HCT116 (cell line): ENCODE results near the gene CFAP97D2. TPM values are rescaled to one million over a fixed set of nuclear protein-coding genes. Genes with fewer than 3 reads are reported as not detected.
"Not testable (repeated sequence)": the region's sequence is repeated elsewhere in the genome, so short reads cannot be mapped to it uniquely, and the experiment has no call there.

Experiments
- ATAC-seq: fragments of 200-7000 bp; cut with Tn5 transposase; 2 replicates; pipeline ENCODE4 v1.9.1; 2020; ENCODE audit warnings: mild to moderate bottlenecking, moderate library complexity
- BruUV-seq: library from RNA; stranded (reverse); fragments of 400-500 nt; replicated peaks from 2 replicates; lab custom pipeline; 2021; lab: Mats Ljungman, UMichigan
- CTCF ChIA-PET: fragments of 300-600 bp; sonication (Branson Sonifier 250); formaldehyde crosslinking; loops from one replicate; lab custom pipeline; 2021; ENCODE audit warnings: antibody characterized with exemption; lab: Charles Lee
- POLR2A ChIA-PET: fragments of 300-600, 350-600 bp; sonication (Branson Sonifier 250); formaldehyde crosslinking; loops from one replicate; lab custom pipeline; 2021; ENCODE audit warnings: antibody characterized with exemption; lab: Charles Lee
- RAD21 ChIA-PET, 2 experiments: fragments of 300-600 bp; sonication (Branson Sonifier 250); formaldehyde crosslinking; loops; one replicate each; lab custom pipeline; 2023; ENCODE audit warnings: low total read pairs in 2 of 2; ENCODE audit not compliant: uncharacterized antibody in 2 of 2, unreplicated experiment in 2 of 2, low non-redundant PET in 1 of 2; lab: Charles Lee
- DNase-seq: peaks from one replicate; pipeline ENCODE4 v3.0.0-alpha.2; 2010; ENCODE audit warnings: low read depth, low spot score
- H2AFZ ChIP-seq: fragments of 200-600 bp; shearing (Covaris generic), sonication (generic); 2 replicates; pipeline ENCODE4 v1.6.1; 2017; ENCODE audit warnings: low read depth, mixed run types, mixed read lengths, antibody characterized with exemption, low read length; ENCODE audit not compliant: poor library complexity, severe bottlenecking
- H3K27ac ChIP-seq: 2 replicates; pipeline ENCODE4 v1.5.1; 2012; ENCODE audit warnings: low read depth, low read length
- H3K27me3 ChIP-seq: fragments of 200-600 bp; sonication (generic); 2 replicates; pipeline ENCODE4 v1.6.1; 2016; ENCODE audit warnings: mixed run types, low read length, mixed read lengths; ENCODE audit not compliant: insufficient read depth
- H3K36me3 ChIP-seq, 2 experiments: fragments of 200-500 bp in 1 of 2; fragments of 200-600 bp in 1 of 2; sonication (Bioruptor generic) in 1 of 2; sonication (generic) in 1 of 2; 2 replicates each; pipeline versions ENCODE4 v1.5.1 to v1.6.1; 2014 to 2016; ENCODE audit warnings: low read length in 2 of 2, inconsistent platforms in 1 of 2, mixed read lengths in 1 of 2, mixed run types in 1 of 2; ENCODE audit not compliant: insufficient read depth in 2 of 2, control insufficient read depth in 1 of 2
- H3K4me1 ChIP-seq, 2 experiments: fragments of 200-600 bp in 1 of 2; sonication (generic) in 1 of 2; 2 replicates each; pipeline versions ENCODE4 v1.5.1 to v1.6.1; 2012 to 2017; ENCODE audit warnings: low read length in 2 of 2, inconsistent platforms in 1 of 2, mild to moderate bottlenecking in 1 of 2, mixed read lengths in 1 of 2, mixed run types in 1 of 2, moderate library complexity in 1 of 2; ENCODE audit not compliant: insufficient read depth in 2 of 2, control insufficient read depth in 1 of 2
- H3K4me2 ChIP-seq: fragments of 200-600 bp; sonication (generic); 2 replicates; pipeline ENCODE4 v1.6.1; 2017; ENCODE audit warnings: mixed run types, low read length, mixed read lengths
- H3K4me3 ChIP-seq, 2 experiments: fragments of 200-600 bp in 1 of 2; sonication (generic) in 1 of 2; replicated peaks in 1 of 2; 2 replicates each; pipeline ENCODE4 v1.5.1; 2011 to 2016; ENCODE audit warnings: low read length in 2 of 2, control low read depth in 1 of 2, low read depth in 1 of 2, mild to moderate bottlenecking in 1 of 2, mixed read lengths in 1 of 2, mixed run types in 1 of 2
- H3K79me2 ChIP-seq: fragments of 200-600 bp; sonication (generic); 2 replicates; pipeline ENCODE4 v1.6.1; 2017; ENCODE audit warnings: mild to moderate bottlenecking, mixed run types, low read length, moderate library complexity, mixed read lengths; ENCODE audit not compliant: insufficient read depth
- H3K9ac ChIP-seq: fragments of 200-600 bp; sonication (generic); 2 replicates; pipeline ENCODE4 v1.6.1; 2016; ENCODE audit warnings: low read length, mixed read lengths
- H3K9me2 ChIP-seq: fragments of 200-600 bp; sonication (generic), shearing (Covaris generic); 2 replicates; pipeline ENCODE4 v1.6.1; 2017; ENCODE audit warnings: mixed run types, mild to moderate bottlenecking, moderate library complexity; ENCODE audit not compliant: insufficient read depth
- H3K9me3 ChIP-seq, 2 experiments: fragments of 200-500 bp in 1 of 2; fragments of 200-600 bp in 1 of 2; sonication (Bioruptor generic) in 1 of 2; sonication (generic) in 1 of 2; 2 replicates each; pipeline ENCODE4 v1.6.1; 2014 to 2017; ENCODE audit warnings: low read length in 2 of 2, mixed read lengths in 2 of 2, inconsistent platforms in 1 of 2, low read depth in 1 of 2, mild to moderate bottlenecking in 1 of 2, mixed run types in 1 of 2, moderate library complexity in 1 of 2; ENCODE audit not compliant: control insufficient read depth in 1 of 2, insufficient read depth in 1 of 2
- H4K20me1 ChIP-seq: fragments of 200-600 bp; sonication (generic), shearing (Covaris generic); 2 replicates; pipeline ENCODE4 v1.6.1; 2017; ENCODE audit warnings: mixed run types, mild to moderate bottlenecking, moderate library complexity; ENCODE audit not compliant: insufficient read depth
- ATF3 ChIP-seq: IDR thresholded peaks from 2 replicates; pipeline ENCODE4 v1.6.1; 2012
- CBX3 ChIP-seq: IDR thresholded peaks from 2 replicates; pipeline ENCODE4 v1.6.1; 2012; ENCODE audit warnings: low read depth
- FOSL1 ChIP-seq: IDR thresholded peaks from 2 replicates; pipeline ENCODE4 v1.6.1; 2012; ENCODE audit warnings: low read depth
- POLR2AphosphoS5 ChIP-seq: IDR thresholded peaks from 2 replicates; pipeline ENCODE4 v1.6.1; 2011; ENCODE audit warnings: mild to moderate bottlenecking, low read depth, low read length, moderate library complexity
- RAD21 ChIP-seq: IDR thresholded peaks from 2 replicates; pipeline ENCODE4 v1.6.1; 2012; ENCODE audit warnings: low read depth, mild to moderate bottlenecking
- REST ChIP-seq: IDR thresholded peaks from 2 replicates; pipeline ENCODE4 v1.6.1; 2012; ENCODE audit warnings: low read depth
- SRF ChIP-seq: IDR thresholded peaks from 2 replicates; pipeline ENCODE4 v1.6.1; 2012; ENCODE audit warnings: low read depth
- ZBTB33 ChIP-seq: IDR thresholded peaks from 2 replicates; pipeline ENCODE4 v1.6.1; 2011; ENCODE audit warnings: mild to moderate bottlenecking, low read length, moderate library complexity; ENCODE audit not compliant: insufficient replicate concordance; ENCODE audit errors: extremely low read depth
- ZNF274 ChIP-seq: fragments of 200-500 bp; sonication (Bioruptor generic); IDR thresholded peaks from 2 replicates; pipeline ENCODE4 v1.6.1; 2014; ENCODE audit warnings: mild to moderate bottlenecking, low read depth, low read length, inconsistent platforms
- intact Hi-C: fragments of 100-400 bp; cut with micrococcal nuclease; formaldehyde crosslinking; loops from 2 replicates; pipeline ENCODE4 v1.10.0; 2022
- total RNA-seq: library from RNA; stranded (reverse); gene quantifications from one replicate; pipeline ENCODE4 v1.2.1, GENCODE V29; 2021; ENCODE audit not compliant: unreplicated experiment
- TF ChIP-seq, protein P1 (sequence below), 3 experiments: fragments of 200-600 bp in 1 of 3; sonication (generic) in 1 of 3; IDR thresholded peaks in 2 of 3; conservative IDR thresholded peaks in 1 of 3; 2 replicates each; pipeline ENCODE4 v1.5.1; 2012 to 2017; ENCODE audit warnings: low read depth in 2 of 3, low read length in 2 of 3, antibody characterized with exemption in 1 of 3, borderline replicate concordance in 1 of 3, control low read depth in 1 of 3, mild to moderate bottlenecking in 1 of 3, mixed read lengths in 1 of 3, mixed run types in 1 of 3, moderate library complexity in 1 of 3; ENCODE audit not compliant: insufficient read depth in 1 of 3

The CFAP97D2 gene
- total RNA-seq, 1 experiment from 2014 or later = not detected

DNA sequence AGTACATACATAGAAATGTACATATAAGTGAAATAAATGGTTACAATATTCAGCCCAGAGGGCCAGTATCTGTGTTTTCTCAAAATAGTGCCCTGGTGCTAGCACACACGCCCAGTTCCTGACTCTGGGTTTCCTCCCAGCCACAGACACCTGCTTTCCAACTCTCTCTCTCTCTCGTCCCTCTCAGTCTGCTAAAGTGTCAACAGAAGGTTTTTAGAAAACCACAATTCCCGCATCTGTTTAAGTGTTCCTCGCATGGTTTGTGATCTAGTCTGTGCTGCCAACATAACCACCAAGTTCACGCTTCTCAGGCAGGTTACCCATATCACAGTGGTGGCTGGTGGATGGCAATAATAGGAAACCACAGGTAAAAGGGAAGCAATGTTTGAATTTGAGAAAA, 84.5 kb downstream of the CFAP97D2 start:
- no peak overlapping the region for H3K4me3 ChIP-seq
- DNase-seq (no peak), ATAC-seq (no peak)
- no peak for TF ChIP-seq POLR2AphosphoS5
- no peak for TF ChIP-seq CBX3
- TF ChIP-seq ZNF274 = no peak
- TF ChIP-seq, protein P1, sequence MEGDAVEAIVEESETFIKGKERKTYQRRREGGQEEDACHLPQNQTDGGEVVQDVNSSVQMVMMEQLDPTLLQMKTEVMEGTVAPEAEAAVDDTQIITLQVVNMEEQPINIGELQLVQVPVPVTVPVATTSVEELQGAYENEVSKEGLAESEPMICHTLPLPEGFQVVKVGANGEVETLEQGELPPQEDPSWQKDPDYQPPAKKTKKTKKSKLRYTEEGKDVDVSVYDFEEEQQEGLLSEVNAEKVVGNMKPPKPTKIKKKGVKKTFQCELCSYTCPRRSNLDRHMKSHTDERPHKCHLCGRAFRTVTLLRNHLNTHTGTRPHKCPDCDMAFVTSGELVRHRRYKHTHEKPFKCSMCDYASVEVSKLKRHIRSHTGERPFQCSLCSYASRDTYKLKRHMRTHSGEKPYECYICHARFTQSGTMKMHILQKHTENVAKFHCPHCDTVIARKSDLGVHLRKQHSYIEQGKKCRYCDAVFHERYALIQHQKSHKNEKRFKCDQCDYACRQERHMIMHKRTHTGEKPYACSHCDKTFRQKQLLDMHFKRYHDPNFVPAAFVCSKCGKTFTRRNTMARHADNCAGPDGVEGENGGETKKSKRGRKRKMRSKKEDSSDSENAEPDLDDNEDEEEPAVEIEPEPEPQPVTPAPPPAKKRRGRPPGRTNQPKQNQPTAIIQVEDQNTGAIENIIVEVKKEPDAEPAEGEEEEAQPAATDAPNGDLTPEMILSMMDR (IDR thresholded peaks at IDR 0.05 in 2 of 3, conservative IDR thresholded peaks at IDR 0.05 in 1 of 3; ENCODE audit: borderline replicate concordance in 1 of 3, insufficient read depth in 1 of 3, low read depth in 2 of 3, low read length in 2 of 3) = no peak
- no peak for TF ChIP-seq RAD21
- TF ChIP-seq SRF = no peak
- no peak for TF ChIP-seq ZBTB33
- no peak for TF ChIP-seq ATF3
- TF ChIP-seq FOSL1 = no peak
- TF ChIP-seq REST = no peak
- no peaks in the 10 kb centered on the region for H3K27me3 ChIP-seq
- ChIA-PET RAD21 (no interaction called here), POLR2A (no interaction called here), CTCF (no interaction called here)
- no peak overlapping the region for H2AFZ ChIP-seq
- no peaks in the 10 kb centered on the region for H3K9me3 ChIP-seq
- no peaks in the 10 kb centered on the region for H3K79me2 ChIP-seq
- no peaks in the 10 kb centered on the region for H3K4me1 ChIP-seq
- H3K4me2 ChIP-seq = no peak overlapping the region
- intact Hi-C loops = no loop called here
- H3K27ac ChIP-seq = no peak overlapping the region
- BruUV-seq = no TSS peak
- peaks cover 48 to 78% of the 10 kb centered on the region in 2 experiments for H3K36me3 ChIP-seq
- no peaks in the 10 kb centered on the region for H3K9me2 ChIP-seq
- no peak overlapping the region for H3K9ac ChIP-seq
- H4K20me1 ChIP-seq = no peaks in the 10 kb centered on the region

- H2AFZ ChIP-seq, H3K4me1 ChIP-seq, H3K27ac ChIP-seq, ATAC-seq, intact Hi-C loops, H3K27me3 ChIP-seq, H3K4me3 ChIP-seq, H4K20me1 ChIP-seq, CTCF ChIA-PET, DNase-seq, H3K79me2 ChIP-seq, POLR2A ChIA-PET, H3K9ac ChIP-seq, RAD21 ChIA-PET, H3K9me3 ChIP-seq, H3K9me2 ChIP-seq, BruUV-seq, H3K4me2 ChIP-seq: not testable (repeated sequence)
- peaks cover 52 to 78% of the 10 kb centered on the region in 2 experiments for H3K36me3 ChIP-seq
Measured at GRCh38 chr13:114264313-114264712, 85.3 kb downstream of the CFAP97D2 start.
